Coronary artery (tissue), 2 donors: Measurements from ENCODE around the gene THOC6.

Experiments used
- DNase-seq: peaks from one replicate; pipeline ENCODE4 v3.0.0-alpha.2; 2017; ENCODE audit warnings: low spot score
- H3K27ac ChIP-seq, 2 donors: fragments of 200-600 bp; sonication (generic); one replicate each; pipeline ENCODE4 v1.5.1; 2016 to 2019
- H3K4me3 ChIP-seq: fragments of 200-600 bp; sonication (generic); 2 replicates; pipeline ENCODE4 v1.5.1; 2016; ENCODE audit warnings: mild to moderate bottlenecking, moderate library complexity
- TF ChIP-seq, protein P1 (sequence below): fragments of 200-600 bp; sonication (generic); IDR thresholded peaks from one replicate; pipeline ENCODE4 v1.5.1; 2019; ENCODE audit warnings: antibody characterized with exemption

The THOC6 gene

GRCh38 chr16:2985462-2985861 is 38.4 kb upstream of the THOC6 start:
- no peak for DNase-seq
- H3K4me3 ChIP-seq, result no peak overlapping the region
- TF ChIP-seq, protein P1, sequence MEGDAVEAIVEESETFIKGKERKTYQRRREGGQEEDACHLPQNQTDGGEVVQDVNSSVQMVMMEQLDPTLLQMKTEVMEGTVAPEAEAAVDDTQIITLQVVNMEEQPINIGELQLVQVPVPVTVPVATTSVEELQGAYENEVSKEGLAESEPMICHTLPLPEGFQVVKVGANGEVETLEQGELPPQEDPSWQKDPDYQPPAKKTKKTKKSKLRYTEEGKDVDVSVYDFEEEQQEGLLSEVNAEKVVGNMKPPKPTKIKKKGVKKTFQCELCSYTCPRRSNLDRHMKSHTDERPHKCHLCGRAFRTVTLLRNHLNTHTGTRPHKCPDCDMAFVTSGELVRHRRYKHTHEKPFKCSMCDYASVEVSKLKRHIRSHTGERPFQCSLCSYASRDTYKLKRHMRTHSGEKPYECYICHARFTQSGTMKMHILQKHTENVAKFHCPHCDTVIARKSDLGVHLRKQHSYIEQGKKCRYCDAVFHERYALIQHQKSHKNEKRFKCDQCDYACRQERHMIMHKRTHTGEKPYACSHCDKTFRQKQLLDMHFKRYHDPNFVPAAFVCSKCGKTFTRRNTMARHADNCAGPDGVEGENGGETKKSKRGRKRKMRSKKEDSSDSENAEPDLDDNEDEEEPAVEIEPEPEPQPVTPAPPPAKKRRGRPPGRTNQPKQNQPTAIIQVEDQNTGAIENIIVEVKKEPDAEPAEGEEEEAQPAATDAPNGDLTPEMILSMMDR, result no peak
- peak overlapping the region; percentile 0 to 68 for H3K27ac ChIP-seq

GRCh38 chr16:2985893-2986355 is 37.9 kb upstream of the THOC6 start:
- Histone ChIP-seq H3K4me3 (no peak overlapping the region), H3K27ac (peak overlapping the region; percentile 0 to 68)
- no peak for DNase-seq
- TF ChIP-seq, protein P1, result no peak

DNA sequence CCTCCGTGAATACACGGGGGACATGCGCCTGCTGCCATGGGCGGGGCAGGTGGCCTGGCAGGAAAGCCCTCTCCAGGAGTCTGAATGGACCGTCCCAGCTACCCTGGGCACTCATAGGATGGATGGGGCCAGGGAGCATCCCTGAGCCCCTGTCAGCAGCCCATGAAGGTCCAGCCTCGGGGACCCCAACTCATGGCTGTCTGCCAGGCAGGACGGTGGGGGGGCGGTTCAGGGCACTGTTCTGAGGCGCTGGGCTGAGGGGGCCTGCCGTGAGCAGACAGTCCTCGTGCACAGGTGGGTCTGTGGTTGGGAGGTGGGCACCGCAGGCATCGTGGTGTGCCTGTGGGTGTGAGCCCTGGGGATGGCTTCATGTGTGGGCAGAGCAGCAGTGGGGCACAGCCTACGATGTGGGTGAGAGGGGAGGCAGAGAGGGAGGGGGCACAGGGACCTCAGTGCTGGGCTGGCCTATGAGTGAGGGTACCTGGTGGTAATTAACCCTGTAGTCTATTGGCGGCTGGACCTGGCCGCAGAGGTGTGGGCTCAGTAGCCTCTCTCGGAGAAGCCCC is 37.1 kb upstream of the THOC6 start:
- no peak for DNase-seq
- Histone ChIP-seq H3K27ac (no peak overlapping the region), H3K4me3 (no peak overlapping the region)
- TF ChIP-seq, protein P1, result no peak

GRCh38 chr16:2987286-2987685 is 36.5 kb upstream of the THOC6 start:
- no peak for DNase-seq
- Histone ChIP-seq H3K4me3 (no peak overlapping the region), H3K27ac (no peak overlapping the region)
- TF ChIP-seq, protein P1, result no peak

DNA sequence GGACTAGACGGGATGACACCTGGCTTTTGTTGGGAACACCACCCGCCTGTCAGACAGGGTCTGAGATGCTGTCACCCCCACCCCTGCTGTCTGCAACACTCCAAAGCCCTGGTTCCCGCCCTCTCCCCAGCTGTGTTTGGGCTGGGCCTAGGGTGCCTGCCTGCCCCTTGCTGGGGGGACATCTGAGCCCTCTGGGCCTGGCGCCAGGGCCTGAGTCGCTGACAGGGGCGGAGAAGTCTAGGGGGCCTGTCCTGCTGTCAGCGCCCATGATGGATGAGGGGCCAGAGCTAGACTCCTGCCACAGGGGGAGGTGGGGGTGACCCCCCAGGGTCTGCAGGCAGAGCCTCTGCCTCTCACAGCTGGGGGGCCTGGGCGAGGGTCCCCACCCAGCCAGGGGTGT is 36.0 kb upstream of the THOC6 start:
- no peak for DNase-seq
- H3K4me3 ChIP-seq, result no peak overlapping the region
- TF ChIP-seq, protein P1, result no peak
- no peak overlapping the region for H3K27ac ChIP-seq

DNA sequence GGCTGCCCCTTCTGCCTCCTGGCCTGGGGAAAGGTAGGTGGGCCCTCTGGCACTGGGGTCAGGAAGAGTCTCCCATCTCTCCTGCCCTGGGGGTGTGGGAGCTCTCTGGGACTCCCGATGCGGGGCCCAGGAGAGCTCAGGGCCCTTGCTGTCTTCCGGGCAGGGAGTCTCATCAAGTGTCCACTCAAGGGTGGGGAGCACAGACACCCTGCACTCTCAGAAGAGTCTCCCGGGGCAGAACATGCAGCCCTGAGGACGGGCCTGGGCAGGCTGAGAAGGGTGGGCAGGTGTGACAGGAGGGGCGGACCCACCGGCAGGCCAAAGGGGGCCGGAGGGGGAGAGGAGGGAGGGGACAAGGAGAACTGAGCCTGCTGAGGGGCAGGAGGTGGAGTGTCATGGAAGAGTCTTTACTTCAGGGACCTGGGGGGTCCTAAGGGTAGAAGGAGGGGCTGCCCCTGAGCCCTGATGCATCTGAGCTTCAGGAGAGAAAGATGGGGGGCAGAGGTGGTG is 35.2 kb upstream of the THOC6 start:
- DNase-seq, result no peak
- no peak overlapping the region for H3K4me3 ChIP-seq
- TF ChIP-seq, protein P1, result no peak
- no peak overlapping the region for H3K27ac ChIP-seq

DNA sequence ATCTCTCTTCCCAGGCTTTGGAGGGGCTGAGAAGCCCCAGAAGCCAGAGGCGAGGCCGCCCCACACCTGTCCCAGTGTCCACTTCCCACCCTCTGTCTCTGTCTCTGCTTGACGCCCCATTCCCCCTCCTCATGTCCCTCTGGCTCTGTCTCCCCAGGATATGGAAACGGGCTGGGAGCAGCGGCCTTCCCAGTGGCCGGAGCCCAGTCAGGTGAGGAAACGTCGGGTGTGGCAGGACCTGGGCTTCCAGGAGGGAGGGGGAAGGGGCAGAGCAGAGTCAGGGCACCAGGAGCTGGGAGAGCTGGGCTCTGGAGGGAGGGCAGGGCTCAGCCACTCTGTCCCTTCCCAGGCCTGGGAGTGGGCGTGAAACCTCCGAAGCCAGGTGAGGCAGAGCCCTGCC is 32.9 kb upstream of the THOC6 start:
- TF ChIP-seq, protein P1, result no peak
- no peak overlapping the region for H3K27ac ChIP-seq
- no peak overlapping the region for H3K4me3 ChIP-seq
- no peak for DNase-seq
